Measurements from ENCODE around the gene SHF. TPM values are rescaled to one million over a fixed set of nuclear protein-coding genes. Genes with fewer than 3 reads are reported as not detected.

Gene SHF
- total RNA-seq, 1 donor from 2014 or later, result 61.1 TPM

DNA sequence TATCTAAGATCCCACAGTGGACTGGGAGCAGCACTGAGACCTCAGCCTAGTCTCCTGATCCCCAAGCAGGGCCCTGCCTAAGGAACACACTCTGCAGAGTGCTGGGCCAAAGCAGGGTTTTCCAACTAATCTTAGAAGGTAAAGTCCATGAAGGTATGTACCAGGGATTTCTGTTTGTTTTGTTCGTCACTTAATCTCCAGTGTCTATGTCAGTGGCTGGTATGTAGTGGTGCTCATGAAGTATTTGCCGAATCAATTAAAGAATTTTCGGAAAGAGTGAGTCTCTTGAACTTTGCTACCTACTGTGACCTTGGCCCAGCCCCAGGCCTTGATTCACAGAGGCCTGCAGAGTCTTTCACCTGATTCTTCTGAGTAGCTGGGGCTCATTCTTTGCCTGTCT is 56.3 kb downstream of the SHF start:
- peaks cover 81% of the 10 kb centered on the region for H3K27me3 Mint-ChIP-seq
- no peak overlapping the region for H3K27ac Mint-ChIP-seq
- H3K9me3 Mint-ChIP-seq (ENCODE audit: low read depth), result no peaks in the 10 kb centered on the region
- TF ChIP-seq, protein P1, sequence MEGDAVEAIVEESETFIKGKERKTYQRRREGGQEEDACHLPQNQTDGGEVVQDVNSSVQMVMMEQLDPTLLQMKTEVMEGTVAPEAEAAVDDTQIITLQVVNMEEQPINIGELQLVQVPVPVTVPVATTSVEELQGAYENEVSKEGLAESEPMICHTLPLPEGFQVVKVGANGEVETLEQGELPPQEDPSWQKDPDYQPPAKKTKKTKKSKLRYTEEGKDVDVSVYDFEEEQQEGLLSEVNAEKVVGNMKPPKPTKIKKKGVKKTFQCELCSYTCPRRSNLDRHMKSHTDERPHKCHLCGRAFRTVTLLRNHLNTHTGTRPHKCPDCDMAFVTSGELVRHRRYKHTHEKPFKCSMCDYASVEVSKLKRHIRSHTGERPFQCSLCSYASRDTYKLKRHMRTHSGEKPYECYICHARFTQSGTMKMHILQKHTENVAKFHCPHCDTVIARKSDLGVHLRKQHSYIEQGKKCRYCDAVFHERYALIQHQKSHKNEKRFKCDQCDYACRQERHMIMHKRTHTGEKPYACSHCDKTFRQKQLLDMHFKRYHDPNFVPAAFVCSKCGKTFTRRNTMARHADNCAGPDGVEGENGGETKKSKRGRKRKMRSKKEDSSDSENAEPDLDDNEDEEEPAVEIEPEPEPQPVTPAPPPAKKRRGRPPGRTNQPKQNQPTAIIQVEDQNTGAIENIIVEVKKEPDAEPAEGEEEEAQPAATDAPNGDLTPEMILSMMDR (IDR thresholded peaks at IDR 0.05; ENCODE audit: unreplicated experiment), result no peak
- no peak for DNase-seq (ENCODE audit: low spot score, unreplicated experiment)
- H3K36me3 Mint-ChIP-seq (ENCODE audit: insufficient read depth), result peaks cover 1% of the 10 kb centered on the region
- peaks cover 7% of the 10 kb centered on the region for H3K4me1 Mint-ChIP-seq (ENCODE audit: low read depth)
- H3K4me3 Mint-ChIP-seq (ENCODE audit: low read depth), result no peak overlapping the region

DNA sequence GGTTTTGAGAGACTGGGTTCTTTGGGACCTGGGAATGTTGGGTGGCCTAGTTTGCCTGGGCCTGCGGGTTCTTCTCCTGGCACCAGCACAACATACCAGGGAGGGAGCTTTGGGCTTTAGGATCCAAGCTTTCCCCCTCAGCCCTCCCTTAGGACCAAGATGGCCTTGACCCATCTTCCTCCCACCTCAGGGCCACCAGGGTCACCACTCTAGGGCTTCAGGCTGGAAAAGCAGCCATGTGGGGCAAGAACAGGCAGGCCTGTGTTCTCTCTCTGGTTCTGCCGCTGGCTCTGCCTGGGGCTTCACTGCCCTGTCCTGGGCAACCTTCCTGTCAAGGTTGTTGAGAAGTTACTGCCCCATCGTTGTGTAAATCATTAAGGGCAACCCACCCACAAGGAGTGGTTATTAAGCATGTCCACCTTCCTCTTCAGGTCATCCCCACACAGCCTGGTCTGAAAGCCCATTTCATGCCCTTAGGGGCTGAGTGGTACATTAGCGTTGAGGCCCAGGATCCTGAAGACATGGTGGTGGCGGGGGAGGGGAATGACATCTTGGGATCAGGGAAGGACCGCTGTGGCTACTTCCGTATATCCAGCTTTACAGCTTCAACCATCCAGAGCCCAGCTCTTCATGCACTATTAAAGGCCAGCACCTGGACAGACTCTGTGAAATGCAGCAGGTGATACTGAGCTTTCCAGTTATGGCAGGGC is 57.3 kb downstream of the SHF start:
- Mint-ChIP-seq H3K4me3 (ENCODE audit: low read depth) (peak overlapping the region; percentile 42), H3K27me3 (peaks cover 86% of the 10 kb centered on the region), H3K27ac (no peak overlapping the region), H3K36me3 (ENCODE audit: insufficient read depth) (peaks cover 1% of the 10 kb centered on the region), H3K4me1 (ENCODE audit: low read depth) (peaks cover 7% of the 10 kb centered on the region), H3K9me3 (ENCODE audit: low read depth) (no peaks in the 10 kb centered on the region)
- no peak for DNase-seq (ENCODE audit: low spot score, unreplicated experiment)
- TF ChIP-seq, protein P1 (IDR thresholded peaks at IDR 0.05; ENCODE audit: unreplicated experiment), result no peak

DNA sequence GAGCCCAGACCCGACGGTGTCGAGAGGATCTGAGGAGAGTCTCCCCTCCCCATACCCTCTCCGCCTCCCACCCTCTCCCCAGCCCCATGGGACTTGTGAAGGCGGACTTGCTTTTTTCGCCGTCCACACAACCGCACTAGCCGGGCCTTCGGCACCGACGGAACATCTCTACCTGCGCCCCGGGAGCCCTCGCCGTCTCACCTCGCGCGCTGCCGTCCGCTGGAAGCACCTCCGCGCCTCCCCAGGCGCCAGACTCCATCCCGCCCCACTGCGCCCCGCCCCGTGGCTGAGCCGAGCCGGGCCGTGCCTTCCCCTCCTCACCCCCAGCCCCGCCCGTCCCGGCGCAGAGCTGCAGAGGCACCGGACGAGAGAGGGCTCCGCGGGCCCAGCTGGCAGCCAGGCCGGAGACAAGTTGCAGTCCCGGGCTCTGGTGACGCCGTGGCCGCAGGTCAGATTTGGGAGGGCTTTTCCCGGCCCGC is 58.1 kb downstream of the SHF start, which contains the start of the genes DUOX1 and DUOXA1:
Gene DUOX1 (plus strand): TSS at position 344 of the 479 bp plus-strand sequence. CDS start 1,973 bp downstream, outside the sequence.
Gene DUOXA1 (minus strand): TSS at position 229 of the 479 bp plus-strand sequence. CDS start 6,865 bp downstream, outside the sequence.
- Mint-ChIP-seq H3K27ac (no peak within 1 kb of the TSS), H3K9me3 (ENCODE audit: low read depth) (no peaks in the 10 kb centered on the region), H3K27me3 (peaks cover 90% of the 10 kb centered on the region), H3K4me3 (ENCODE audit: low read depth) (peak within 1 kb of the TSS; percentile 42), H3K36me3 (ENCODE audit: insufficient read depth) (peaks cover under 1% of the 10 kb centered on the region), H3K4me1 (ENCODE audit: low read depth) (peaks cover 6% of the 10 kb centered on the region)
- TF ChIP-seq, protein P1 (IDR thresholded peaks at IDR 0.05; ENCODE audit: unreplicated experiment), result no peak
- no peak for DNase-seq (ENCODE audit: low spot score, unreplicated experiment)

DNA sequence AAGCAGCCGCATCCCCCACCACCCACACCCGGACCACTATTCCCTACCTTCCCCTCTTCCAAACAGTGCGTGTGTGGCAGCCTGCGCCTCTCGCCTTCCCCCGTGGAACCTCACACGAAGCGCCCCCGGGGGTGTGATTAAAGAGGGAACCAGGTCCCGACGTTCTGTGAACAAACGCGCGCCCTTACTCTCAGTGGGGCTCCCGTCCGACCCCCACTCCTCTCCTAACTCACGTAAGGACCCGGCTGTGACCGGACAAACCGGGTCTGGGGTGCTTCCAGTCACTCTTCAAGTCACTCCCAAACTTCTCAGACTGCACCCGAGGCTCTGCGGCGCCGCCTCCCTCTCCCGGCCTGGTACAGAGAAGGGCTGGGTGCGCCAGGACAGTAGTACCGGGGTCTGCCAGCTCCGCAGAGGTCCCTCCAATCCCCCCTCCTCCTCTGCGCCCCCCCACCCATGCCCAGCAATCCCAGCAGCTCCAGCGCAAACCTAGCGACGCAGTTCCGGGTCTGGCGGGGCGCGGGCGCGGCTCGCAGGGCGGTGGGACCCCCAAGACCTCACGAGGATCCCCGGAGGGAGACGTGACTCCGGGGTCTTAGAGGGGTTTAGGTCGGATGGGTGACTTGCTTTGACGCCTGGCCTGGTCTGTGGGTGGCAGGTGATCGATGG is 58.7 kb downstream of the SHF start:
- H3K27me3 Mint-ChIP-seq, result peaks cover 86% of the 10 kb centered on the region
- H3K4me1 Mint-ChIP-seq (ENCODE audit: low read depth), result peaks cover 5% of the 10 kb centered on the region
- TF ChIP-seq, protein P1 (IDR thresholded peaks at IDR 0.05; ENCODE audit: unreplicated experiment), result no peak
- H3K4me3 Mint-ChIP-seq (ENCODE audit: low read depth), result peak overlapping the region; percentile 40
- no peaks in the 10 kb centered on the region for H3K36me3 Mint-ChIP-seq (ENCODE audit: insufficient read depth)
- no peak overlapping the region for H3K27ac Mint-ChIP-seq
- no peak for DNase-seq (ENCODE audit: low spot score, unreplicated experiment)
- no peaks in the 10 kb centered on the region for H3K9me3 Mint-ChIP-seq (ENCODE audit: low read depth)

- TF ChIP-seq, protein P1 (IDR thresholded peaks at IDR 0.05; ENCODE audit: unreplicated experiment), result peak; percentile 47
- peaks cover 3% of the 10 kb centered on the region for H3K4me1 Mint-ChIP-seq (ENCODE audit: low read depth)
- DNase-seq (ENCODE audit: low spot score, unreplicated experiment), result no peak
- H3K4me3 Mint-ChIP-seq (ENCODE audit: low read depth), result no peak overlapping the region
- no peaks in the 10 kb centered on the region for H3K9me3 Mint-ChIP-seq (ENCODE audit: low read depth)
- H3K27me3 Mint-ChIP-seq, result peaks cover 79% of the 10 kb centered on the region
- no peaks in the 10 kb centered on the region for H3K36me3 Mint-ChIP-seq (ENCODE audit: insufficient read depth)
- no peak overlapping the region for H3K27ac Mint-ChIP-seq
These were observed 61.1 kb downstream of the SHF start for GRCh38 chr15:45126535-45127158.
